ENCODE measurements around the gene OR6C68.
"Not testable (repeated sequence)": the region's sequence is repeated elsewhere in the genome, so short reads cannot be mapped to it uniquely, and the experiment has no call there.

Gene OR6C68

GRCh38 chr12:55492078-55492477 is at the start of gene OR6C68:
Gene OR6C68 (plus strand): TSS chr12:55492378. CDS start chr12:55492378, 0 bp downstream.
- no peak for TF ChIP-seq CTCF (IDR thresholded peaks at IDR 0.05)
- no peak within 1 kb of the TSS for H3K27ac ChIP-seq
- no peak for DNase-seq (ENCODE audit: low spot score)
- H3K4me3 ChIP-seq = no peak within 1 kb of the TSS

- no peak within 1 kb of the TSS for H3K27ac ChIP-seq
- H3K4me3 ChIP-seq = no peak within 1 kb of the TSS
- no peak for TF ChIP-seq CTCF (IDR thresholded peaks at IDR 0.05)
- no peak for DNase-seq (ENCODE audit: low spot score)
These were observed 48.4 kb upstream of the OR6C68 start, which contains the start of gene OR6C2 for GRCh38 chr12:55443776-55444175. Gene OR6C2 (plus strand): TSS chr12:55444076. CDS start chr12:55452214, 8,138 bp downstream.

GRCh38 chr12:55445357-55445756 is 46.8 kb upstream of the OR6C68 start:
- no peak for DNase-seq (ENCODE audit: low spot score)
- Histone ChIP-seq H3K27ac (no peak overlapping the region), H3K4me3 (no peak overlapping the region)
- TF ChIP-seq CTCF (IDR thresholded peaks at IDR 0.05) = no peak

GRCh38 chr12:55446326-55446725 is 45.9 kb upstream of the OR6C68 start:
- TF ChIP-seq CTCF (IDR thresholded peaks at IDR 0.05) = no peak
- DNase-seq (ENCODE audit: low spot score) = no peak
- H3K4me3 ChIP-seq = no peak overlapping the region
- no peak overlapping the region for H3K27ac ChIP-seq

GRCh38 chr12:55448825-55449224 is 43.4 kb upstream of the OR6C68 start:
- no peak for DNase-seq (ENCODE audit: low spot score)
- TF ChIP-seq CTCF (IDR thresholded peaks at IDR 0.05) = no peak
- H3K4me3 ChIP-seq = no peak overlapping the region
- no peak overlapping the region for H3K27ac ChIP-seq

- H3K27ac ChIP-seq; H3K4me3 ChIP-seq; DNase-seq (ENCODE audit: low spot score): not testable (repeated sequence)
These were observed 27.3 kb upstream of the OR6C68 start for GRCh38 chr12:55464926-55465325.

- H3K27ac ChIP-seq = no peak overlapping the region
- DNase-seq (ENCODE audit: low spot score) = no peak
- H3K4me3 ChIP-seq = no peak overlapping the region
- no peak for TF ChIP-seq CTCF (IDR thresholded peaks at IDR 0.05)
These were observed 24.3 kb upstream of the OR6C68 start for GRCh38 chr12:55467836-55468235.

- Histone ChIP-seq H3K4me3 (no peak overlapping the region), H3K27ac (no peak overlapping the region)
- no peak for TF ChIP-seq CTCF (IDR thresholded peaks at IDR 0.05)
- DNase-seq (ENCODE audit: low spot score) = no peak
These were observed 22.9 kb upstream of the OR6C68 start for GRCh38 chr12:55469291-55469690.

Measured in coronary artery (tissue), 2 donors.